ENCODE data around the gene ABR. TPM values are rescaled to one million over a fixed set of nuclear protein-coding genes. Genes with fewer than 3 reads are reported as not detected.

Gene ABR
- total and polyA plus RNA-seq, 2 of the 8 experiments (the other 6 are each of a cell fraction or from before 2014, with no cell fraction given) = 44.8 to 47.2 TPM

DNA sequence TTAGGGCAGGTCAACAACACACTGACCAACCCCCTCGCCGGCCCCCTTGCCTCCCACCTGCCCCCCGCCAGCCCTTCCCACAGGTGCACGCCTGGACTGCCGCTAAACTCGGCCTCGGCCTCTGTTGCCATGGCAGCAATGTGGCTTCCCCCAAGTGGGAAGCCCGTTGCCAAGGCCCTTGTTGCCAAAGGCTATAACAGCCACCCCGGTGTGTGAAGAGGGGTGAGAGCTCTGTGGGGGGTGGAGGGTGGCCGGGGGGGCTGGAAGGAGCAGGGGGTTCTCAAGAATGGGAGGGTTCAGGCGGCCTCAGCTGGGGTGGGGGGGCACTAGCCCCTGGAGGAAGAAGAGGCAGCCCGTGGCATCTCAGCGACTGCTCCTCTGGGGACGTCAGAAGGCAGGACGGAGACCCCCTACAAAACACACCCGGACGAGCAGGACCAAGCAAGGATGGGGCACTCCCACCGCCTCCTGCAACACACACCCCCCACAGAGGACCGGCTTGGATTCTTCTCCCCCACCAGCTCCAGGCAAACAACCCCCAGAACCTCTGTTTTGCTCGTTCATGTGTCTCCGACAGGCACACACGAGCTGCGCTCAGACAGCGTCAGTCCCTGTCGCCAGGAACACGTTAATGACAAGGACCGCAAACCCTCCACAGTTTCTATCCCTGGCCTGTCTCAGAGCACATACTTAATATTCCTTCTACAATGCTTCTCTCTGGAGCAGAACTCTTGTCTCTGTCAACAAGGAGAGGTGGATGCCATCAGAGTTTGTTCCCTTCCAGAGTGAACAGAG lies 55.7 kb downstream of the ABR start (continued):
- TF ChIP-seq NANOG (IDR thresholded peaks at IDR 0.05; ENCODE audit: insufficient read depth, low read depth, low read length, poor library complexity, severe bottlenecking) (no peak), KDM4A (IDR thresholded peaks at IDR 0.05; ENCODE audit: low read depth, low read length, severe bottlenecking) (no peak), ZNF274 (IDR thresholded peaks at IDR 0.05; ENCODE audit: borderline replicate concordance, extremely low read depth, low read length) (no peak)
- TF ChIP-seq, protein P1, sequence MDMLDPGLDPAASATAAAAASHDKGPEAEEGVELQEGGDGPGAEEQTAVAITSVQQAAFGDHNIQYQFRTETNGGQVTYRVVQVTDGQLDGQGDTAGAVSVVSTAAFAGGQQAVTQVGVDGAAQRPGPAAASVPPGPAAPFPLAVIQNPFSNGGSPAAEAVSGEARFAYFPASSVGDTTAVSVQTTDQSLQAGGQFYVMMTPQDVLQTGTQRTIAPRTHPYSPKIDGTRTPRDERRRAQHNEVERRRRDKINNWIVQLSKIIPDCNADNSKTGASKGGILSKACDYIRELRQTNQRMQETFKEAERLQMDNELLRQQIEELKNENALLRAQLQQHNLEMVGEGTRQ (IDR thresholded peaks at IDR 0.05; ENCODE audit: low read length) = no peak
